Lung (tissue), 12 donors: ENCODE results near the gene KLHL21. TPM values are rescaled to one million over a fixed set of nuclear protein-coding genes. Genes with fewer than 3 reads are reported as not detected.

ENCODE experiments used
- ATAC-seq: fragments of 200-7000 bp; cut with Tn5 transposase; one replicate; pipeline ENCODE4 v1.9.1; 2020; ENCODE audit warnings: moderate number of reproducible peaks; ENCODE audit not compliant: insufficient read depth, low FRiP score
- DNase-seq, 3 donors: peaks; one replicate each; pipeline ENCODE4 v3.0.0-alpha.2; 2013 to 2017
- H3K27ac ChIP-seq, 2 donors: one replicate each; pipeline ENCODE4 v1.5.1; 2013; ENCODE audit warnings: mild to moderate bottlenecking in 2 of 2, moderate library complexity in 2 of 2, control low read depth in 1 of 2, inconsistent platforms in 1 of 2, low read depth in 1 of 2, low read length in 1 of 2
- H3K27me3 ChIP-seq, 3 donors: one replicate each; pipeline ENCODE4 v1.5.1; 2013; ENCODE audit warnings: low read length in 2 of 3; ENCODE audit not compliant: control insufficient read depth in 3 of 3, insufficient read depth in 3 of 3
- H3K36me3 ChIP-seq, 4 donors: one replicate each; pipeline ENCODE4 v1.5.1; 2013; ENCODE audit warnings: low read length in 4 of 4, mild to moderate bottlenecking in 1 of 4, moderate library complexity in 1 of 4; ENCODE audit not compliant: control insufficient read depth in 4 of 4, insufficient read depth in 4 of 4
- H3K4me1 ChIP-seq, 5 donors: one replicate each; pipeline ENCODE4 v1.5.1; 2013; ENCODE audit warnings: low read length in 5 of 5, mild to moderate bottlenecking in 2 of 5, moderate library complexity in 1 of 5; ENCODE audit not compliant: control insufficient read depth in 5 of 5, insufficient read depth in 5 of 5
- H3K4me3 ChIP-seq: one replicate; pipeline ENCODE4 v1.5.1; 2013; ENCODE audit warnings: mild to moderate bottlenecking, control low read depth, moderate library complexity
- H3K9ac ChIP-seq, 2 donors: one replicate each; pipeline ENCODE4 v1.5.1; 2013; ENCODE audit warnings: low read length in 2 of 2, control low read depth in 1 of 2; ENCODE audit not compliant: insufficient read depth in 1 of 2
- H3K9me3 ChIP-seq, 4 donors: one replicate each; pipeline ENCODE4 v1.5.1; 2013; ENCODE audit warnings: low read length in 3 of 4, mild to moderate bottlenecking in 1 of 4, moderate library complexity in 1 of 4; ENCODE audit not compliant: control insufficient read depth in 4 of 4, insufficient read depth in 3 of 4
- CTCF ChIP-seq: IDR thresholded peaks from 2 replicates; pipeline ENCODE4 v1.5.1; 2012; ENCODE audit warnings: mild to moderate bottlenecking; ENCODE audit errors: control extremely low read depth, extremely low read depth
- WGBS, 2 donors: extraction: QIAGEN DNeasy Blood & Tissue Kit; methylation state at CpG; one replicate each; pipeline ENCODE4 v1.1.7; 2013; 5-methylcytosine and 5-hydroxymethylcytosine counted together
- polyA plus RNA-seq, 2 donors: library from polyadenylated mRNA; stranded (reverse); fragments of 200-250 nt; gene quantifications; one replicate each; pipeline ENCODE4 v1.2.1, GENCODE V29; 2013
- total RNA-seq, 2 donors: library from RNA; depleted of rRNA in 1 of 2; stranded (reverse); fragments of >200 nt in 1 of 2; gene quantifications; one replicate each; pipeline ENCODE4 v1.2.1, GENCODE V29; 2014 to 2021
- donor health status: control.
- donor health status: control.
- donor health status: Bipolar disorder and iron deficiency.
- donor health status: healthy.
- donor health status: DM: yes; HTN: yes; CAD: no.

Gene KLHL21
- total and polyA plus RNA-seq, 4 donors: 9.2 to 31.3 (median 19.7) TPM

GRCh38 chr1:6594977-6595740, 7.5 kb downstream of the KLHL21 start:
- Histone ChIP-seq H3K27me3 (no peaks in the 10 kb centered on the region), H3K9me3 (no peaks in the 10 kb centered on the region), H3K27ac (no peak overlapping the region), H3K36me3 (peaks cover 0 to 65% (median 33%) of the 10 kb centered on the region in 4 donors), H3K9ac (no peak overlapping the region), H3K4me3 (no peak overlapping the region), H3K4me1 (peaks cover 0 to 11% (median 2%) of the 10 kb centered on the region in 5 donors)
- DNase-seq: no peak
- 85 to 93% methylated on average over 11 of the region's 11 CpGs for WGBS, 2 donors
- no peak for ATAC-seq
- TF ChIP-seq CTCF: no peak

- ATAC-seq: no peak
- Histone ChIP-seq H3K4me1 (peaks cover 0 to 2% (median 0%) of the 10 kb centered on the region in 5 donors), H3K36me3 (peaks cover 0 to 71% (median 35%) of the 10 kb centered on the region in 4 donors)
Measured at GRCh38 chr1:6593810-6594209, 8.9 kb downstream of the KLHL21 start.

GRCh38 chr1:6592865-6593593, 9.6 kb downstream of the KLHL21 start:
- 94 to 96% methylated on average over 38 of the region's 38 CpGs for WGBS, 2 donors
- ATAC-seq (no peak), DNase-seq (no peak)
- no peak for TF ChIP-seq CTCF
- Histone ChIP-seq H3K4me1 (peaks cover 0 to 2% (median 0%) of the 10 kb centered on the region in 5 donors), H3K27ac (no peak overlapping the region), H3K4me3 (no peak overlapping the region), H3K36me3 (peaks cover 0 to 75% (median 37%) of the 10 kb centered on the region in 4 donors), H3K9ac (no peak overlapping the region), H3K27me3 (no peaks in the 10 kb centered on the region), H3K9me3 (no peaks in the 10 kb centered on the region)

More at GRCh38 chr1:6593810-6594209, 8.9 kb downstream of the KLHL21 start:
- no peak for DNase-seq
- no peak for TF ChIP-seq CTCF
- H3K9me3 ChIP-seq: no peaks in the 10 kb centered on the region
- H3K27me3 ChIP-seq: no peaks in the 10 kb centered on the region
- H3K4me3 ChIP-seq: no peak overlapping the region
- WGBS, 2 donors: 95 to 96% methylated on average over 15 of the region's 15 CpGs
- no peak overlapping the region for H3K27ac ChIP-seq
- no peak overlapping the region for H3K9ac ChIP-seq
